ENCODE data around the gene SPATA2.

The SPATA2 gene

GRCh38 chr20:49882171-49882970, 33.0 kb downstream of the SPATA2 start:
- Histone ChIP-seq H3K27ac (ENCODE audit: low read length) (no peak overlapping the region), H3K4me1 (ENCODE audit: low read length) (no peaks in the 10 kb centered on the region), H3F3A (ENCODE audit: insufficient read depth, low read length) (no peaks in the 10 kb centered on the region), H3K9me2 (replicated peaks; ENCODE audit: insufficient read depth, low read length) (no peaks in the 10 kb centered on the region), H2AFZ (ENCODE audit: low read length) (no peak overlapping the region), H3K79me2 (ENCODE audit: low read length) (no peaks in the 10 kb centered on the region), H3K27me3 (replicated peaks; ENCODE audit: insufficient read depth, low read length) (no peaks in the 10 kb centered on the region), H3K9me3 (replicated peaks; ENCODE audit: insufficient read depth, low read length) (no peaks in the 10 kb centered on the region), H3K4me3 (ENCODE audit: low read length) (no peak overlapping the region), H3K4me2 (ENCODE audit: low read depth, low read length) (no peak overlapping the region), H3K36me3 (replicated peaks; ENCODE audit: insufficient read depth, low read length) (no peaks in the 10 kb centered on the region), H3K9ac (ENCODE audit: low read length) (no peak overlapping the region), H4K20me1 (ENCODE audit: insufficient read depth, low read length) (no peaks in the 10 kb centered on the region)
- DNase-seq: no peak
- TF ChIP-seq EZH2phosphoT487 (IDR thresholded peaks at IDR 0.05; ENCODE audit: low read length): no peak
- no peak for TF ChIP-seq EZH2 (optimal IDR thresholded peaks at IDR 0.05; ENCODE audit: low read depth, low read length)
- TF ChIP-seq CTCF (IDR thresholded peaks at IDR 0.05; ENCODE audit: low read length): no peak

- no peaks in the 10 kb centered on the region for H3K79me2 ChIP-seq (ENCODE audit: low read length)
- H3K4me3 ChIP-seq (ENCODE audit: low read length): no peak overlapping the region
- H2AFZ ChIP-seq (ENCODE audit: low read length): no peak overlapping the region
- H3K36me3 ChIP-seq (replicated peaks; ENCODE audit: insufficient read depth, low read length): no peaks in the 10 kb centered on the region
- no peak overlapping the region for H3K27ac ChIP-seq (ENCODE audit: low read length)
- H3K4me1 ChIP-seq (ENCODE audit: low read length): no peaks in the 10 kb centered on the region
- no peaks in the 10 kb centered on the region for H3K9me3 ChIP-seq (replicated peaks; ENCODE audit: insufficient read depth, low read length)
- no peaks in the 10 kb centered on the region for H3K9me2 ChIP-seq (replicated peaks; ENCODE audit: insufficient read depth, low read length)
- H4K20me1 ChIP-seq (ENCODE audit: insufficient read depth, low read length): no peaks in the 10 kb centered on the region
- H3K9ac ChIP-seq (ENCODE audit: low read length): no peak overlapping the region
- DNase-seq: no peak
- H3K27me3 ChIP-seq (replicated peaks; ENCODE audit: insufficient read depth, low read length): no peaks in the 10 kb centered on the region
- H3F3A ChIP-seq (ENCODE audit: insufficient read depth, low read length): no peaks in the 10 kb centered on the region; the same call in 1 of the 2 replicates
- TF ChIP-seq CTCF (IDR thresholded peaks at IDR 0.05; ENCODE audit: low read length) (no peak), EZH2 (optimal IDR thresholded peaks at IDR 0.05; ENCODE audit: low read depth, low read length) (no peak), EZH2phosphoT487 (IDR thresholded peaks at IDR 0.05; ENCODE audit: low read length) (no peak)
- H3K4me2 ChIP-seq (ENCODE audit: low read depth, low read length): no peak overlapping the region
Measured at GRCh38 chr20:49880724-49881445, 34.4 kb downstream of the SPATA2 start.

GRCh38 chr20:49880177-49880576, 35.2 kb downstream of the SPATA2 start:
- H3K27ac ChIP-seq (ENCODE audit: low read length): no peak overlapping the region
- TF ChIP-seq EZH2 (optimal IDR thresholded peaks at IDR 0.05; ENCODE audit: low read depth, low read length) (no peak), CTCF (IDR thresholded peaks at IDR 0.05; ENCODE audit: low read length) (no peak), EZH2phosphoT487 (IDR thresholded peaks at IDR 0.05; ENCODE audit: low read length) (no peak)
- H3K27me3 ChIP-seq (replicated peaks; ENCODE audit: insufficient read depth, low read length): no peaks in the 10 kb centered on the region
- H3K4me1 ChIP-seq (ENCODE audit: low read length): no peaks in the 10 kb centered on the region
- no peak overlapping the region for H3K4me2 ChIP-seq (ENCODE audit: low read depth, low read length)
- no peaks in the 10 kb centered on the region for H4K20me1 ChIP-seq (ENCODE audit: insufficient read depth, low read length)
- no peaks in the 10 kb centered on the region; the same call in 1 of the 2 replicates for H3F3A ChIP-seq (ENCODE audit: insufficient read depth, low read length)
- no peaks in the 10 kb centered on the region for H3K36me3 ChIP-seq (replicated peaks; ENCODE audit: insufficient read depth, low read length)
- no peaks in the 10 kb centered on the region for H3K9me3 ChIP-seq (replicated peaks; ENCODE audit: insufficient read depth, low read length)
- H3K4me3 ChIP-seq (ENCODE audit: low read length): no peak overlapping the region
- no peak overlapping the region for H3K9ac ChIP-seq (ENCODE audit: low read length)
- no peaks in the 10 kb centered on the region for H3K9me2 ChIP-seq (replicated peaks; ENCODE audit: insufficient read depth, low read length)
- no peak overlapping the region for H2AFZ ChIP-seq (ENCODE audit: low read length)
- H3K79me2 ChIP-seq (ENCODE audit: low read length): no peaks in the 10 kb centered on the region
- no peak for DNase-seq
